ENCODE measurements around the gene HDGF.

Gene HDGF

GRCh38 chr1:156740741-156741480, 10.6 kb downstream of the HDGF start, which contains the start of gene MRPL24:
Gene MRPL24, minus strand, starts transcription at chr1:156741088. Its CDS starts 2,384 bp downstream, at chr1:156738704.
- no peaks in the 10 kb centered on the region for H3K27me3 ChIP-seq (ENCODE audit: insufficient read depth, insufficient read length)
- DNase-seq (ENCODE audit: low read depth, low spot score), result peak; percentile 100
- no peaks in the 10 kb centered on the region for H3K9me3 ChIP-seq (ENCODE audit: insufficient read depth, low read length)
- peaks cover 76% of the 10 kb centered on the region for H3K36me3 ChIP-seq (ENCODE audit: insufficient read depth, insufficient read length, low read length)
- no peak for TF ChIP-seq ZNF274 (IDR thresholded peaks at IDR 0.05; ENCODE audit: low read depth, low read length)
- no peak for TF ChIP-seq SUZ12 (IDR thresholded peaks at IDR 0.05; ENCODE audit: extremely low read depth, insufficient read depth, insufficient read length)
- peak; percentile 74 for TF ChIP-seq YY1 (IDR thresholded peaks at IDR 0.05; ENCODE audit: insufficient read depth, insufficient read length)
- H3K4me3 ChIP-seq (ENCODE audit: insufficient read length, low read depth), result peak within 1 kb of the TSS; percentile 97
- H3K4me1 ChIP-seq (ENCODE audit: insufficient read depth, insufficient read length), result peaks cover 11% of the 10 kb centered on the region
- H3K9ac ChIP-seq (ENCODE audit: insufficient read length, low read depth), result peak within 1 kb of the TSS; percentile 99

GRCh38 chr1:156740237-156740740, 11.2 kb downstream of the HDGF start:
- Histone ChIP-seq H3K27me3 (ENCODE audit: insufficient read depth, insufficient read length) (no peaks in the 10 kb centered on the region), H3K36me3 (ENCODE audit: insufficient read depth, insufficient read length, low read length) (peaks cover 75% of the 10 kb centered on the region), H3K4me1 (ENCODE audit: insufficient read depth, insufficient read length) (peaks cover 5% of the 10 kb centered on the region), H3K4me3 (ENCODE audit: insufficient read length, low read depth) (peak overlapping the region; percentile 97), H3K9ac (ENCODE audit: insufficient read length, low read depth) (peak overlapping the region; percentile 99), H3K9me3 (ENCODE audit: insufficient read depth, low read length) (no peaks in the 10 kb centered on the region)
- TF ChIP-seq YY1 (IDR thresholded peaks at IDR 0.05; ENCODE audit: insufficient read depth, insufficient read length) (no peak), ZNF274 (IDR thresholded peaks at IDR 0.05; ENCODE audit: low read depth, low read length) (no peak), SUZ12 (IDR thresholded peaks at IDR 0.05; ENCODE audit: extremely low read depth, insufficient read depth, insufficient read length) (no peak)
- no peak for DNase-seq (ENCODE audit: low read depth, low spot score)

- H3K27me3 ChIP-seq (ENCODE audit: insufficient read depth, insufficient read length), result no peaks in the 10 kb centered on the region
- H3K36me3 ChIP-seq (ENCODE audit: insufficient read depth, insufficient read length, low read length), result peaks cover 68% of the 10 kb centered on the region
- no peak overlapping the region for H3K4me3 ChIP-seq (ENCODE audit: insufficient read length, low read depth)
- H3K4me1 ChIP-seq (ENCODE audit: insufficient read depth, insufficient read length), result no peaks in the 10 kb centered on the region
- H3K9me3 ChIP-seq (ENCODE audit: insufficient read depth, low read length), result no peaks in the 10 kb centered on the region
- no peak for TF ChIP-seq SUZ12 (IDR thresholded peaks at IDR 0.05; ENCODE audit: extremely low read depth, insufficient read depth, insufficient read length)
- no peak for TF ChIP-seq YY1 (IDR thresholded peaks at IDR 0.05; ENCODE audit: insufficient read depth, insufficient read length)
- no peak for TF ChIP-seq ZNF274 (IDR thresholded peaks at IDR 0.05; ENCODE audit: low read depth, low read length)
- H3K9ac ChIP-seq (ENCODE audit: insufficient read length, low read depth), result no peak overlapping the region
- no peak for DNase-seq (ENCODE audit: low read depth, low spot score)
Observed at GRCh38 chr1:156738916-156739315, 12.6 kb downstream of the HDGF start.

GRCh38 chr1:156738407-156738806, 13.1 kb downstream of the HDGF start:
- Histone ChIP-seq H3K36me3 (ENCODE audit: insufficient read depth, insufficient read length, low read length) (peaks cover 68% of the 10 kb centered on the region), H3K27me3 (ENCODE audit: insufficient read depth, insufficient read length) (no peaks in the 10 kb centered on the region), H3K4me3 (ENCODE audit: insufficient read length, low read depth) (no peak overlapping the region), H3K4me1 (ENCODE audit: insufficient read depth, insufficient read length) (no peaks in the 10 kb centered on the region), H3K9ac (ENCODE audit: insufficient read length, low read depth) (no peak overlapping the region), H3K9me3 (ENCODE audit: insufficient read depth, low read length) (no peaks in the 10 kb centered on the region)
- no peak for DNase-seq (ENCODE audit: low read depth, low spot score)
- TF ChIP-seq ZNF274 (IDR thresholded peaks at IDR 0.05; ENCODE audit: low read depth, low read length) (no peak), YY1 (IDR thresholded peaks at IDR 0.05; ENCODE audit: insufficient read depth, insufficient read length) (no peak), SUZ12 (IDR thresholded peaks at IDR 0.05; ENCODE audit: extremely low read depth, insufficient read depth, insufficient read length) (no peak)

GRCh38 chr1:156733989-156734584, 17.4 kb downstream of the HDGF start:
- Histone ChIP-seq H3K4me3 (ENCODE audit: insufficient read length, low read depth) (no peak overlapping the region), H3K36me3 (ENCODE audit: insufficient read depth, insufficient read length, low read length) (peaks cover 74% of the 10 kb centered on the region), H3K9ac (ENCODE audit: insufficient read length, low read depth) (no peak overlapping the region), H3K4me1 (ENCODE audit: insufficient read depth, insufficient read length) (no peaks in the 10 kb centered on the region), H3K27me3 (ENCODE audit: insufficient read depth, insufficient read length) (no peaks in the 10 kb centered on the region), H3K9me3 (ENCODE audit: insufficient read depth, low read length) (no peaks in the 10 kb centered on the region)
- DNase-seq (ENCODE audit: low read depth, low spot score), result no peak
- TF ChIP-seq SUZ12 (IDR thresholded peaks at IDR 0.05; ENCODE audit: extremely low read depth, insufficient read depth, insufficient read length), result no peak
- no peak for TF ChIP-seq ZNF274 (IDR thresholded peaks at IDR 0.05; ENCODE audit: low read depth, low read length)
- TF ChIP-seq YY1 (IDR thresholded peaks at IDR 0.05; ENCODE audit: insufficient read depth, insufficient read length), result no peak

- no peaks in the 10 kb centered on the region for H3K9me3 ChIP-seq (ENCODE audit: insufficient read depth, low read length)
- peak within 1 kb of the TSS; percentile 99 for H3K4me3 ChIP-seq (ENCODE audit: insufficient read length, low read depth)
- H3K27me3 ChIP-seq (ENCODE audit: insufficient read depth, insufficient read length), result no peaks in the 10 kb centered on the region
- peaks cover 70% of the 10 kb centered on the region for H3K36me3 ChIP-seq (ENCODE audit: insufficient read depth, insufficient read length, low read length)
- peaks cover 15% of the 10 kb centered on the region for H3K4me1 ChIP-seq (ENCODE audit: insufficient read depth, insufficient read length)
- peak within 1 kb of the TSS; percentile 100 for H3K9ac ChIP-seq (ENCODE audit: insufficient read length, low read depth)
- no peak for TF ChIP-seq SUZ12 (IDR thresholded peaks at IDR 0.05; ENCODE audit: extremely low read depth, insufficient read depth, insufficient read length)
- no peak for TF ChIP-seq YY1 (IDR thresholded peaks at IDR 0.05; ENCODE audit: insufficient read depth, insufficient read length)
- no peak for TF ChIP-seq ZNF274 (IDR thresholded peaks at IDR 0.05; ENCODE audit: low read depth, low read length)
- peak; percentile 98 for DNase-seq (ENCODE audit: low read depth, low spot score)
Observed at GRCh38 chr1:156728599-156729462, 22.6 kb downstream of the HDGF start, which contains the start of gene ISG20L2. Gene ISG20L2, minus strand, starts transcription at chr1:156728766. Its CDS starts 1,114 bp downstream, at chr1:156727652.
